ENCODE data around the gene RIOK3.

RIOK3 gene

GRCh38 chr18:23531912-23532311, 78.8 kb downstream of the RIOK3 start:
- no peak for DNase-seq
